ENCODE results near the gene RBM23.
"Not testable (repeated sequence)": the region's sequence is repeated elsewhere in the genome, so short reads cannot be mapped to it uniquely, and the experiment has no call there.

DNA sequence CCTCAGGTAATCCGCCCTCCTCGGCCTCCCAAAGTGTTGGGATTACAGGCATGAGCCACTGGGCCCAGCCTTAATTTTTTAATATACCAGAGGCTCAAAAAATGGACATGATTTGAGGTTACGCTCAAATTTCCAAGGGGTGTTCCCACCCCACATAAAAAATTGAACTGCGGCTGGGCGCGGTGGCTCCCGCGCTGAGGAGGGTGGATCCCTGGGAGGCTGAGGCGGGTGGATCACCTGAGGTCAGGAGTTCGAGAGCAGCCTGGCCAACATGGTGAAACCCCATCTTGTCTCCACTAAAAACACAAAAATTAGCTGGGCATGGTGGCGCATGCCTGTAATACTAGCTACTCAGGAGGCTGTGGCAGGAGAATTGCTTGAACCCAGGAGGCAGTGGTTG, 64.7 kb downstream of the RBM23 start:
- not testable (repeated sequence) for TF ChIP-seq ETV6 (CRISPR knock-in tag; IDR thresholded peaks at IDR 0.05)
- TF ChIP-seq, protein P1, sequence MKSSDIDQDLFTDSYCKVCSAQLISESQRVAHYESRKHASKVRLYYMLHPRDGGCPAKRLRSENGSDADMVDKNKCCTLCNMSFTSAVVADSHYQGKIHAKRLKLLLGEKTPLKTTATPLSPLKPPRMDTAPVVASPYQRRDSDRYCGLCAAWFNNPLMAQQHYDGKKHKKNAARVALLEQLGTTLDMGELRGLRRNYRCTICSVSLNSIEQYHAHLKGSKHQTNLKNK (CRISPR knock-in tag; IDR thresholded peaks at IDR 0.05): not testable (repeated sequence)
- TF ChIP-seq, protein P2, sequence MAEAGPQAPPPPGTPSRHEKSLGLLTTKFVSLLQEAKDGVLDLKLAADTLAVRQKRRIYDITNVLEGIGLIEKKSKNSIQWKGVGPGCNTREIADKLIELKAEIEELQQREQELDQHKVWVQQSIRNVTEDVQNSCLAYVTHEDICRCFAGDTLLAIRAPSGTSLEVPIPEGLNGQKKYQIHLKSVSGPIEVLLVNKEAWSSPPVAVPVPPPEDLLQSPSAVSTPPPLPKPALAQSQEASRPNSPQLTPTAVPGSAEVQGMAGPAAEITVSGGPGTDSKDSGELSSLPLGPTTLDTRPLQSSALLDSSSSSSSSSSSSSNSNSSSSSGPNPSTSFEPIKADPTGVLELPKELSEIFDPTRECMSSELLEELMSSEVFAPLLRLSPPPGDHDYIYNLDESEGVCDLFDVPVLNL (CRISPR knock-in tag; IDR thresholded peaks at IDR 0.05; ENCODE audit: borderline replicate concordance, low read depth): not testable (repeated sequence)
- TF ChIP-seq, protein P3, sequence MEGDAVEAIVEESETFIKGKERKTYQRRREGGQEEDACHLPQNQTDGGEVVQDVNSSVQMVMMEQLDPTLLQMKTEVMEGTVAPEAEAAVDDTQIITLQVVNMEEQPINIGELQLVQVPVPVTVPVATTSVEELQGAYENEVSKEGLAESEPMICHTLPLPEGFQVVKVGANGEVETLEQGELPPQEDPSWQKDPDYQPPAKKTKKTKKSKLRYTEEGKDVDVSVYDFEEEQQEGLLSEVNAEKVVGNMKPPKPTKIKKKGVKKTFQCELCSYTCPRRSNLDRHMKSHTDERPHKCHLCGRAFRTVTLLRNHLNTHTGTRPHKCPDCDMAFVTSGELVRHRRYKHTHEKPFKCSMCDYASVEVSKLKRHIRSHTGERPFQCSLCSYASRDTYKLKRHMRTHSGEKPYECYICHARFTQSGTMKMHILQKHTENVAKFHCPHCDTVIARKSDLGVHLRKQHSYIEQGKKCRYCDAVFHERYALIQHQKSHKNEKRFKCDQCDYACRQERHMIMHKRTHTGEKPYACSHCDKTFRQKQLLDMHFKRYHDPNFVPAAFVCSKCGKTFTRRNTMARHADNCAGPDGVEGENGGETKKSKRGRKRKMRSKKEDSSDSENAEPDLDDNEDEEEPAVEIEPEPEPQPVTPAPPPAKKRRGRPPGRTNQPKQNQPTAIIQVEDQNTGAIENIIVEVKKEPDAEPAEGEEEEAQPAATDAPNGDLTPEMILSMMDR (IDR thresholded peaks at IDR 0.05): not testable (repeated sequence)

Data from WTC11 (cell line).